Measurements from ENCODE around the gene PCARE. TPM values are rescaled to one million over a fixed set of nuclear protein-coding genes. Genes with fewer than 3 reads are reported as not detected.

PCARE gene
- total and polyA plus RNA-seq, 4 donors: not detected

GRCh38 chr2:29072971-29073725 lies 1.2 kb downstream of the PCARE start (continued):
- no peak for TF ChIP-seq CTCF (IDR thresholded peaks at IDR 0.05; ENCODE audit: low read depth, low read length, missing input control)
- TF ChIP-seq JUND (IDR thresholded peaks at IDR 0.05): no peak
- no peak for TF ChIP-seq SP1 (IDR thresholded peaks at IDR 0.05)

GRCh38 chr2:29072251-29072650 lies 2.1 kb downstream of the PCARE start:
- no peak overlapping the region for H3K9ac ChIP-seq (ENCODE audit: low read depth in 1 of 2, low read length in 2 of 2)
- no peak for DNase-seq (ENCODE audit: low spot score)
- no peaks in the 10 kb centered on the region for H3K9me3 ChIP-seq (ENCODE audit: control insufficient read depth in 4 of 4, low read length in 3 of 4)
- no peaks in the 10 kb centered on the region for H3K4me1 ChIP-seq (ENCODE audit: control insufficient read depth in 4 of 4, insufficient read depth in 4 of 4, low read length in 3 of 4)
- H3K27me3 ChIP-seq (ENCODE audit: control insufficient read depth in 4 of 4, insufficient read depth in 4 of 4, low read length in 3 of 4): no peaks in the 10 kb centered on the region
- H3K27ac ChIP-seq (ENCODE audit: low read depth in 1 of 2, low read length in 2 of 2): no peak overlapping the region
- H3K36me3 ChIP-seq (ENCODE audit: control insufficient read depth in 4 of 4, insufficient read depth in 3 of 4, low read depth in 1 of 4, low read length in 3 of 4): no peaks in the 10 kb centered on the region
- no peak for TF ChIP-seq RAD21 (IDR thresholded peaks at IDR 0.05)
- no peak for TF ChIP-seq RXRA (IDR thresholded peaks at IDR 0.05)
- no peak for TF ChIP-seq HNF4G (IDR thresholded peaks at IDR 0.05)
- no peak for TF ChIP-seq YY1 (IDR thresholded peaks at IDR 0.05)
- no peak for TF ChIP-seq CTCF (IDR thresholded peaks at IDR 0.05; ENCODE audit: low read depth, low read length, missing input control)
- no peak for TF ChIP-seq FOXA2 (IDR thresholded peaks at IDR 0.05)
- no peak for TF ChIP-seq ZBTB33 (IDR thresholded peaks at IDR 0.05)
- no peak for TF ChIP-seq NR2F2 (IDR thresholded peaks at IDR 0.05)
- no peak for TF ChIP-seq ATF3 (IDR thresholded peaks at IDR 0.05)
- TF ChIP-seq GABPA (IDR thresholded peaks at IDR 0.05 in 1 of 2, conservative IDR thresholded peaks at IDR 0.05 in 1 of 2): no peak
- TF ChIP-seq FOXA1 (IDR thresholded peaks at IDR 0.05): no peak
- H3K4me3 ChIP-seq (ENCODE audit: low read depth in 1 of 3, low read length in 3 of 3): no peak overlapping the region
- 89% methylated on average over 8 of the region's 8 CpGs for WGBS
